HS-5 (cell line): ENCODE data around the gene ABCA1.
"Not testable (repeated sequence)": the region's sequence is repeated elsewhere in the genome, so short reads cannot be mapped to it uniquely, and the experiment has no call there.

Experiments used
- DNase-seq: peaks from one replicate; pipeline ENCODE4 v3.0.0-alpha.2; 2012; ENCODE audit warnings: low read depth

The ABCA1 gene

DNA sequence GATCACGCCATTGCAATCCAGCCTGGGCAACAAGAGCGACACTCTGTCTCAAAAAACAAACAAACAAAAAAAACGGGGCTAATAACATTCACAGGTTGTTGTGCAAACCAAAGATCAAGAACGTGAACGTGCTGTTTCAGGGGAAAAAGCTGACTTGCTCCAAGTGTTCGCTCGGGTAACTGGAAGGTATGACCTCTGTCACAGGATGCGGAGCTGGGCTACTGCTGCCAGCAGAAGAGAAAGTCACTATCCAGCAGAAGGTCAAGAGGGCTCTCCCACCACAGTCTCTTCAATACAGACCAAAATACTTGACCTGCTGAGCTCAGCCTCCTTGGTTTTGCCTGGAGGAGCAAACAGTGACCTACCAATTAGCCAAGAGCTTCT lies 59.7 kb downstream of the ABCA1 start:
- DNase-seq: no peak

- DNase-seq: no peak
Measured at GRCh38 chr9:104866191-104866590, 61.8 kb downstream of the ABCA1 start.

DNA sequence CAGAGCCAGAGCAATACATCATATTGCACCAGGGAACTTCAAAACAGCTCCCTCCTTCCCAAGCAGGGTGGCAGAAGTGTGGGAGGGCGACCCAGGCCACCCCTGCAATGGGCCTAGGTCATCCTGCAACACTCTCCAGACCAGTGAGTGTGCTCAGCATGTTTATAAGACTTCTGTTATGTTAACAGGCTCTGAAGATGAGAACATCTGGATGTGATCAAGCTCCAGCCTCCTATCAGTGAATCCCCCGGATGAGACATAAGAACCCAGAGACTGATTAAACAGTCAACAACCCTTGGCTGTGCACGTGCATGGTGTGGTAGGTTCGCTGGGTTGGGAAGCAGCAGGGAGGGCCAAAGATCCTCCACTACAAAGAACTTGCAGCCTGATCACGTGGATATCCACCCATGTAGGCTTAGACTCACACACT lies 63.3 kb downstream of the ABCA1 start:
- DNase-seq: peak; percentile 89

- DNase-seq: peak; percentile 74
Measured at GRCh38 chr9:104863180-104863883, 64.6 kb downstream of the ABCA1 start.

DNA sequence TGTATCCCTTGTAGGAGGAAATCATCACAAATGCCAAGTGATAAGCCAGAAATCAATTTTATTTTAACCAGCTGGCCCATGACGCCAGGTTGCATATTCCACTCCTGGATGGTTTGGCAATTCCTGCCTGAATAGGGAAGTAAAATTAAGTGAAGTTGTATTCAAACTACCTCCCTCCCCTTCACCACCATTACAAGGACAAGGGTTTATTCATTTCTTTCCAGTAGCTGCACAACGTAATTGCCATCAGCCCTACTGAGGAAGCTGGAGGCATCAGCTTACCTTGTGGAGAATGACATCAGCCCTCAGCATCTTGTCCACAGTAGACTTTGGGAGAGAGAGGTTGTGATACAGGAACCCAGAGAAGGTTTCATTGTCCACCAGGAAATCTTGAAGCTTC lies 66.6 kb downstream of the ABCA1 start:
- DNase-seq: no peak

- DNase-seq: no peak
Measured at GRCh38 chr9:104860263-104860662, 67.7 kb downstream of the ABCA1 start.

GRCh38 chr9:104858846-104859245 lies 69.1 kb downstream of the ABCA1 start:
- DNase-seq: no peak

DNA sequence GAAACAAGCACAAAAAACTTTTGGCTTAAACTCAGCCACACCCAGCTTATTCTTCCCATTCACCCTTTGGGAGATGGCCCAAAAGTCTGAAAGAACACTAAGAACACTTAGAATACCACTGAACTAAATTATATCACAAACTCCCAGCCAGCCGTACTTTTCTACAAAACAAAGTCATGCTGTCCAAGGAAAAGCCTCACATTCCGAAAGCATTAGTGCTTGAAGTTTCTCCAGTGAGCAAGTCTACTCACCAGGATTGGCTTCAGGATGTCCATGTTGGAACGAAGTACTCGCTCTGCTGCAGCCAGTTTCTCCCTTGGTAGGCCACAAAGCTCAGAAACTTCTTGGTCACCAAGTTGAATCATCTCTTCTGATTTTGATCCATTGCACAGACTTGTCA lies 69.7 kb downstream of the ABCA1 start:
- no peak for DNase-seq

- DNase-seq: no peak
Measured at GRCh38 chr9:104856413-104856941, 71.5 kb downstream of the ABCA1 start.

- no peak for DNase-seq
Measured at GRCh38 chr9:104855807-104856206, 72.1 kb downstream of the ABCA1 start.

DNA sequence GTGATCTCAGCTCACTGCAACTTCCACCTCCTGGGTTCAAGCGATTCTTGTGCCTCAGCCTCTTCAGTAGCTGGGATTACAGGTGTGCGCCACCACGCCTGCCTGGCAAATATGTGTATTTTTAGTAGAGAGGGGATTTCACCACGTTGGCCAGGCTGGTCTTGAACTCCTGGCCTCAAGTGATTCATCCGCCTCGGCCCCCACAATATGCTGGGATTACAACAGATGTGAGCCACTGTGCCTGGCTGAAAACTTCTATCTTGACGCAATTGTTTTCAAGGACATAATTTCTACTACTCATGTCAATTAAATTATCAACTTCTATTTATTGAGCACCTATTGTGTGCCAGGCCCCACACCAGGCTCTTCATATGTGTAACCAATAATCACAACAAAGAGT lies 72.7 kb downstream of the ABCA1 start:
- not testable (repeated sequence) for DNase-seq

DNA sequence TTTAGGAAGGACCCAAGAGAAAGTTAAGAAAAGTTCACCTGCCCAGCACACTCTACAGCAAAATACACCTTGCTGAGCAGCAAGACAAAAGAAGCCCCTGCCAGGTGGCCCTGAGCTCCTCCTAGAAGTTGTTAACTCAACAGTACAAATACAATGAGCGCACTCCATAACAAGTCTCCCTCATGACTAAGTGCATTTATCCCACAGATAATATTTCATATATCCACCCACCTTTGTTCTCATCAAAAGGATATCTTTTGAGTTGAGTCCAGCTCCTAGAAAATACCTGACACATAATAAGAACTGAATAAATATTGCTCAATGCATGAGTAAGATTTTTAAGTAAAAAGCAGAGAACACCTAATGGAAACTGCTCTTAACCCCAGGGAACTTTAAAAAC lies 73.3 kb downstream of the ABCA1 start:
- DNase-seq: no peak

DNA sequence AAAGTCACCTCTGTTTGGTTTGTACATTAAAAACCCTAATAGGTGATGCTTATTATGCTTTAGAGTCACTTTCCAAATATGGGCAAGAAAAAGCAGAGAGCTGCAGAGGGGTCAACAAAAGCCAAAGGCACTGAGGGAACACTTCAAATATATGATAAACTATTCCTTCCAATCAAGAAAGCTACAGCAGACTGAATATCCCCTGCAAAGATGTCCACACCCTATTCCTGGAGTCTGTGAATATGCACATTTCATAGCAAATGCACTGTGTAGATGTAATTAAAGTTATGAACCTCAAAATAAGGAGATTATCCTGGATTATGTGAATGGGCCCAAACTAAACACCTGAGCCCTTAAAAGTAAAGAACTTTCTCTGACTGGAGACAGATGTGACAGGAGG lies 74.3 kb downstream of the ABCA1 start:
- DNase-seq: no peak

GRCh38 chr9:104853159-104853558 lies 74.8 kb downstream of the ABCA1 start:
- no peak for DNase-seq

DNA sequence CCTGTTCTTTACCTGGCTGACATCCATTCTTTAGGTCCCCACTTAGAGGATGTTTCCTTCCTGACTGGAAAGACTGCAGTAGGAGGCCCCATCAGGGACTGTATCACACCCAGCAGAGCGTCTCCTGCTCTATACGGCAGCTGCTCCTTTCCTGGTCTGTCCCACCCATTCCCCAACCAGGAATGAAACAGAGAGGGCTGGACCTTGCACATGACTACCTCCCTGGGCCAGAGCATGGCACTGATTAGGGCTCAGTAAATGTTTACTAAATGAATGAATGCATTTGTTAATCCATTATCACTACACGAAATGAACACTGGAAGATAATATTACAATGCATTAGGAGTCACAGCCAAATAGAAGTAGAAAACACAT lies 76.4 kb downstream of the ABCA1 start:
- DNase-seq: no peak

- DNase-seq: peak; percentile 44
Measured at GRCh38 chr9:104850786-104851545, 77.0 kb downstream of the ABCA1 start.

- DNase-seq: no peak
Measured at GRCh38 chr9:104849023-104849422, 78.9 kb downstream of the ABCA1 start.

GRCh38 chr9:104844710-104845109 lies 83.2 kb downstream of the ABCA1 start:
- no peak for DNase-seq

DNA sequence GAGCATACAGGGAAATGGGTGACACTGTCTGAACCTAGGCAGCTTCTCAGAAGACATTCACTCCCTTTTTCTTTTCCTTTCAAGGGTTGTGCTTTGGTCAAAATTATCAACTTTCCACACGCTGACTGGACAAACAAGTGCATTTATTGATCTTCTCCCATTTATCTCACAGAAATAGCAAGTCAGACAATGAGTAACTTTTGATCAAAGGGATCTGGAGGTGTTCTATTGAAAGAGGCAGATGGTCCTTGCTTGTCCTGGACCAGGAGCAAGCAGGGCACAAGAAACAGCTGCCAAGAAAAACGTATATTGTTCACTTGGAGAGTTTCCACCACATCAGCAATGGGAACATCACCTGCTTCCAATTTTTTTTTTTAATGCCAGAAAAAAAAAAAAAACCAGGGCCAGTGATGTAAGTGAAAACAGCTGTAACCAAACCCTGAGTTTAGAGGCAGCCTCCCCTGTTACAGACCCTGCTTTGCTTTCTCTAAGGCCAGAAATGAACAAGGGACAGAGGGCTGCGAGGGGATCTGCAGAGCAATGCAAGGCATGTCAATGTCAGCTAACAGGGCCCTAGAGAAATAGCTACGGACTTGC lies 84.2 kb downstream of the ABCA1 start:
- DNase-seq: no peak

GRCh38 chr9:104842698-104843097 lies 85.3 kb downstream of the ABCA1 start:
- DNase-seq: no peak

- no peak for DNase-seq
Measured at GRCh38 chr9:104841601-104842141, 86.3 kb downstream of the ABCA1 start.

DNA sequence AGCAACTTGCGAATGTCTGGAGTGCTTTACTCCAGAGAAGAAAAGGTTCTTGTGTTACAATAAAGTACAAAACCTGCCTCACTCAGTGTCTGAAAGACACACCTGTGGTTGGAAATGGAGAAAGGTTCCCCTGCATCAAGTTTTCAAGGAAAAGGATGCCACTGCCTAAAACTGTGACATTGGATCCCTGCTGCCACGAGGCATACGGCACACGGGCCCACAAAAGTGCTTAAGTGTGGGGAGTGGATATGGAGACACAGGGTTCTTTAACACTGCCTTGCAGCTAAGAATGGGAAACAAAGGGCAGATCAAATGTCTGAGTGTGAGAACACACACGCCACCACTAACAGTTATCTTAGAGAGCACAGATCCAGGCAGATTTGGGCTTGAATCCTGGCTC lies 89.0 kb downstream of the ABCA1 start:
- no peak for DNase-seq

GRCh38 chr9:104836767-104837166 lies 91.2 kb downstream of the ABCA1 start:
- DNase-seq: no peak
